K562 (cell line): ENCODE data around the gene OR1I1. TPM values are rescaled to one million over a fixed set of nuclear protein-coding genes. Genes with fewer than 3 reads are reported as not detected.

ENCODE experiments used
- ATAC-seq: fragments of 200-7000 bp; cut with Tn5 transposase; 3 replicates; pipeline ENCODE4 v1.9.1; 2020; ENCODE audit warnings: moderate library complexity
- BruUV-seq: library from RNA; stranded (reverse); fragments of 400-500 nt; replicated peaks from 2 replicates; lab custom pipeline; 2021; lab: Mats Ljungman, UMichigan
- CTCF ChIA-PET: fragments of 300-600 bp; formaldehyde crosslinking; extraction: SDS; loops from one replicate; lab custom pipeline; 2021; ENCODE audit warnings: low intra/inter-chr PET ratio; lab: Yijun Ruan, JAX
- POLR2A ChIA-PET: fragments of 300-600, 350-650 bp; sonication (Branson Sonifier 250); formaldehyde crosslinking; extraction: SDS; loops from one replicate; lab custom pipeline; 2021; ENCODE audit warnings: antibody characterized with exemption, inconsistent platforms; lab: Yijun Ruan, JAX
- DNase-seq, 4 experiments: peaks; one replicate each; pipeline versions ENCODE4 v3.0.0 to v3.0.0-alpha.2; 2011 to 2018; ENCODE audit warnings: low spot score in 3 of 4, mixed read lengths in 3 of 4; ENCODE audit errors: extremely low read depth in 1 of 4
- FAIRE-seq: peaks from 2 replicates; lab custom pipeline; 2011; peaks lifted over from hg19 to GRCh38; lab: Jason Lieb, UNC
- H2AFZ ChIP-seq: 2 replicates; pipeline ENCODE4 v1.6.0; 2011; ENCODE audit warnings: low read depth, low read length, control low read depth, inconsistent platforms
- H3K27ac ChIP-seq: fragments of 200-600 bp; 3 replicates; pipeline ENCODE4 v1.8.0; 2011; ENCODE audit warnings: low read depth, mild to moderate bottlenecking, control low read depth, inconsistent platforms, low read length, moderate library complexity, mixed read lengths; ENCODE audit errors: extremely low read depth
- H3K27me3 ChIP-seq, 2 experiments: fragments of 300-600 bp in 1 of 2; 2 replicates in 1 of 2; 3 replicates in 1 of 2; pipeline versions ENCODE4 v1.6.0 to v1.8.0; 2011; ENCODE audit warnings: inconsistent platforms in 2 of 2, low read length in 2 of 2, mild to moderate bottlenecking in 1 of 2, mixed read lengths in 1 of 2, moderate library complexity in 1 of 2; ENCODE audit not compliant: control insufficient read depth in 2 of 2, insufficient read depth in 2 of 2
- H3K36me3 ChIP-seq: fragments of 300-600 bp; 3 replicates; pipeline ENCODE4 v1.8.0; 2011; ENCODE audit warnings: mild to moderate bottlenecking, low read length, inconsistent platforms; ENCODE audit not compliant: control insufficient read depth, insufficient read depth
- H3K4me1 ChIP-seq, 2 experiments: fragments of 200-600 bp in 1 of 2; replicated peaks in 1 of 2; 2 replicates in 1 of 2; 3 replicates in 1 of 2; pipeline versions ENCODE4 v1.5.1 to v1.8.0; 2011; ENCODE audit warnings: inconsistent platforms in 2 of 2, low read length in 2 of 2, mild to moderate bottlenecking in 1 of 2, mixed read lengths in 1 of 2, moderate library complexity in 1 of 2; ENCODE audit not compliant: control insufficient read depth in 2 of 2, insufficient read depth in 2 of 2
- H3K4me2 ChIP-seq: 2 replicates; pipeline ENCODE4 v1.6.1; 2011; ENCODE audit warnings: low read length, control low read depth, inconsistent platforms, mixed read lengths; ENCODE audit not compliant: insufficient read depth
- H3K4me3 ChIP-seq: fragments of 200-600 bp; sonication (generic), shearing (Covaris generic); 2 replicates; pipeline ENCODE4 v1.5.1; 2016; ENCODE audit warnings: control low read depth, inconsistent platforms
- H3K79me2 ChIP-seq: fragments of 200-600 bp; 3 replicates; pipeline ENCODE4 v1.8.0; 2011; ENCODE audit warnings: low read length, inconsistent platforms; ENCODE audit not compliant: control insufficient read depth, insufficient read depth
- H3K9ac ChIP-seq, 2 experiments: 2 replicates each; pipeline versions ENCODE4 v1.6.0 to v1.6.1; 2011; ENCODE audit warnings: low read depth in 2 of 2, low read length in 2 of 2, control low read depth in 1 of 2, inconsistent platforms in 1 of 2, mild to moderate bottlenecking in 1 of 2, mixed read lengths in 1 of 2; ENCODE audit not compliant: insufficient read depth in 1 of 2
- H3K9me1 ChIP-seq: one replicate; pipeline ENCODE4 v1.6.0; 2011; ENCODE audit warnings: inconsistent platforms, mild to moderate bottlenecking, low read length, moderate library complexity; ENCODE audit not compliant: control insufficient read depth, insufficient read depth
- H3K9me3 ChIP-seq: replicated peaks from 2 replicates; pipeline ENCODE4 v1.5.1; 2011; ENCODE audit warnings: low read depth, low read length, inconsistent platforms; ENCODE audit not compliant: control insufficient read depth, insufficient read depth
- H4K20me1 ChIP-seq: replicated peaks from 2 replicates; pipeline ENCODE4 v1.6.1; 2011; ENCODE audit warnings: low read length, inconsistent platforms, mixed read lengths; ENCODE audit not compliant: control insufficient read depth, insufficient read depth
- DACH1 ChIP-seq: fragments of 450-650 bp; IDR thresholded peaks from 2 replicates; pipeline ENCODE4 v1.6.1; 2018; ENCODE audit not compliant: partially characterized antibody
- MECOM ChIP-seq: fragments of 250-450 bp; sonication (Bioruptor Pico); IDR thresholded peaks from 2 replicates; pipeline ENCODE4 v1.8.0; 2022; ENCODE audit warnings: inconsistent platforms
- SIX5 ChIP-seq, 2 experiments: IDR thresholded peaks; 2 replicates each; pipeline ENCODE4 v1.6.1; 2011; ENCODE audit warnings: low read length in 2 of 2, borderline replicate concordance in 1 of 2, low read depth in 1 of 2, mild to moderate bottlenecking in 1 of 2, moderate library complexity in 1 of 2; ENCODE audit not compliant: insufficient read depth in 1 of 2
- SMAD1 ChIP-seq: fragments of 150-350 bp; IDR thresholded peaks from 2 replicates; pipeline ENCODE4 v1.6.1; 2014; ENCODE audit warnings: low read length, low read depth; ENCODE audit not compliant: partially characterized antibody
- ZNF277 ChIP-seq: fragments of 250-450 bp; sonication (Bioruptor Pico); IDR thresholded peaks from 2 replicates; pipeline ENCODE4 v1.8.0; 2022; ENCODE audit warnings: inconsistent platforms, mild to moderate bottlenecking, moderate library complexity, borderline replicate concordance
- ZNF311 ChIP-seq: fragments of 250-450 bp; sonication (Bioruptor Pico); IDR thresholded peaks from 2 replicates; pipeline ENCODE4 v1.4.0; 2020; ENCODE audit warnings: mild to moderate bottlenecking, moderate library complexity
- WGBS: fragments of 100-300 bp; shearing (Covaris generic); methylation state at CpG from one replicate; pipeline ENCODE4 v1.1.6; 2016; ENCODE audit warnings: low coverage, mixed read lengths; ENCODE audit not compliant: insufficient coverage; ENCODE audit errors: missing lambda C conversion rate; 5-methylcytosine and 5-hydroxymethylcytosine counted together
- in situ Hi-C: fragments of 300-500 bp; cut with MboI; formaldehyde crosslinking; loops from 4 replicates; pipeline ENCODE4 v1.15.0; 2018; ENCODE audit warnings: inconsistent platforms, mixed read lengths
- intact Hi-C: fragments of 100-400 bp; cut with micrococcal nuclease; formaldehyde crosslinking; loops from 2 replicates; pipeline ENCODE4 v1.14.2; 2022
- polyA plus RNA-seq, 8 experiments: library from polyadenylated mRNA; depleted of rRNA in 4 of 8; stranded (reverse) in 5 of 8; unstranded in 3 of 8; fragments of >200 nt; fragmentation: Nextera tagmentation in 2 of 8; fragmentation: Illumina TruSeq in 1 of 8; extraction: Ambion mirVana in 2 of 8; extraction: Trizol in 1 of 8; gene quantifications; 2 replicates each; pipeline versions ENCODE4 v1.2.1 to v1.2.3, GENCODE V29; 2011 to 2014; ENCODE audit warnings: inconsistent platforms in 1 of 8, missing spikeins in 1 of 8
- total RNA-seq, 7 experiments: library from RNA; depleted of rRNA in 6 of 7; stranded (reverse); fragments of >200 nt in 6 of 7; fragmentation: Illumina TruSeq in 2 of 7; extraction: Trizol in 2 of 7; gene quantifications; 2 replicates each; pipeline versions ENCODE4 v1.2.1 to v1.2.3, GENCODE V29; 2011 to 2021; ENCODE audit warnings: low replicate concordance in 1 of 7

The OR1I1 gene
- total and polyA plus RNA-seq, 9 of the 15 experiments (the other 6 are each of a cell fraction or from before 2014, with no cell fraction given) = not detected

GRCh38 chr19:15038294-15038693 is 43.7 kb upstream of the OR1I1 start:
- BruUV-seq = no TSS peak
- ATAC-seq = no peak
- H3K4me2 ChIP-seq = no peak overlapping the region
- H3K27ac ChIP-seq = no peak overlapping the region
- no peak for FAIRE-seq
- no peaks in the 10 kb centered on the region for H3K9me3 ChIP-seq
- intact Hi-C loops = no loop called here
- peaks cover 4% of the 10 kb centered on the region; the same call in 1 of the 2 replicates for H4K20me1 ChIP-seq
- H3K4me3 ChIP-seq = no peak overlapping the region
- in situ Hi-C loops = no loop called here
- ChIA-PET POLR2A (no interaction called here), CTCF (no interaction called here)
- no peak for TF ChIP-seq DACH1
- TF ChIP-seq MECOM = no peak
- TF ChIP-seq ZNF277 = no peak
- TF ChIP-seq ZNF311 (CRISPR knock-in tag) = no peak
- TF ChIP-seq SMAD1 = no peak
- no peak for TF ChIP-seq SIX5 (IDR thresholded peaks at IDR 0.05; ENCODE audit: borderline replicate concordance in 1 of 2, insufficient read depth in 1 of 2, low read depth in 1 of 2, low read length in 2 of 2)
- no peak overlapping the region for H2AFZ ChIP-seq
- H3K4me1 ChIP-seq = no peaks in the 10 kb centered on the region
- no peak overlapping the region for H3K9ac ChIP-seq
- H3K79me2 ChIP-seq = no peaks in the 10 kb centered on the region
- H3K27me3 ChIP-seq = peaks cover 0 to 3% of the 10 kb centered on the region in 2 experiments; a peak in 1 of 5 replicates
- WGBS = 0% methylated on average over 3 of the region's 3 CpGs
- no peaks in the 10 kb centered on the region for H3K9me1 ChIP-seq
- no peak for DNase-seq
- no peaks in the 10 kb centered on the region for H3K36me3 ChIP-seq
